Islet of Langerhans (tissue), 1 donor: ENCODE data around the gene EIF3D.

Source experiments
- FAIRE-seq: peaks from one replicate; lab custom pipeline; 2011; peaks lifted over from hg19 to GRCh38; lab: Jason Lieb, UNC

Gene EIF3D

DNA sequence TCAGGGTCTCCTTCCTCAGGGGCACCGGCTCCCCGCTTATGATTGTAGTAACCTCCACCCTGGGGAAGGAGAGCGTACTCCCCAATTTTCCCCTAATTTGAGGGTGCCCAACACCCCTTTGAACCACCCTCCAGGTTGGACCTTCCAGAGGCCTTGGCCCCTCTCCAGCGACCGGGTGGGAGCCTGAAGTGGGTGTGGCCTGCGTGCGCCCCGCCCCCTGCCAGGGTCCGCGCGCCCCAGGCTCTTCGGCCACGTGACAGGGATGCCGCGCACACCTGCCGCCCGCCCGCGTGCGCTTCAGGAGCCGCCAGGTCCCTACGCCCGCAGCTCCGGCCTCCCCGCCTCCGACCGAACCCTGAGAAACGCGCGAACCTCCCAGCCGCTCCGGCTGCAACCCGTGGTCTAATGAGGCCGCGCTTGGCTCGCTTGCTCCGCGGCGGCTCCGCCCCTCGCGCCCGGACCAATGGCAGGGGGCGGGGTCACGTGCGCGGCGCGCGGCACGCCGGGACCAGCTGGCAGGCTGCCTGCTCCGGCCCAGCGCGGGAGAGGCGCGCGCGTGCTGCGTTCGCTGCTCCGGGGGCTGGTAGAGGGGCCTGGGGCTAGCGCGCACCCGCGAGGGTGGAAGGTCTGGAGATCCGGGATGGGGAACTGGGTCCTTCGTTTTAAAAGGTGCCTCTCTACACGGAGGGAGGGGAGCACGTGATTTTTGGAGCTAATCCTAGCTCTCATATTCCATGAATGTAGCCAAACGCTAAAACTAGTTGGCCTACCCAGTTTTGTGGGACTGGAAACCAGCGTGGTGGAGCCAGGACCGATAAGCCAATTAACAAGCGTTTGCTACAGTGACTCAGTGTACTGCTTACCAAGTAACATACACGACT, 22.1 kb downstream of the EIF3D start, which contains the start of gene FOXRED2:
Gene FOXRED2 (minus strand): TSS at position 404 of the 881 bp plus-strand sequence. CDS start 618 bp downstream, outside the sequence.
- FAIRE-seq: no peak

- FAIRE-seq: no peak
Observed at GRCh38 chr22:36505998-36506635, 22.8 kb downstream of the EIF3D start.

- FAIRE-seq: no peak
Observed at GRCh38 chr22:36497910-36498665, 30.9 kb downstream of the EIF3D start.

- FAIRE-seq: no peak
Observed at GRCh38 chr22:36493690-36494110, 35.3 kb downstream of the EIF3D start.

DNA sequence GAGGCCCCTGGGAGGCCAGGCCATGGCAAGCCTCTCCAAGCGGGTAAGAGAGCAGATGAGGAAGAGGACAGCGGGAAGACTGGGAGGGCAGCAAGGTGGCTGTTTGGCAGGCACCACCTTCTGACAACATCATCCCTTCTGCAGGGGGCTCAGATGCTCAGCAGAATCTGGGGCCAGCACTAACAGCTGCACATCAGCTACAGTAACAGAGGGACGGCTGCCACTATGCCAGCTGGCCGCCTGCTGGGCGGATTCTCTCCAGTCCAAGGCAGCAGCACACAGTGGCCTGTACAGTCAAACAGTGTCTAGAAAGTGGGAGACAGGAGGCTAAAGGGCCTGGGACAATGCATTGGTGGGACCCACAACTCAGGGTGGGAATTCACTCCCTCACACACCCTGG, 36.9 kb downstream of the EIF3D start:
- no peak for FAIRE-seq

GRCh38 chr22:36491155-36491554, 37.8 kb downstream of the EIF3D start:
- no peak for FAIRE-seq

GRCh38 chr22:36486619-36487384, 42.2 kb downstream of the EIF3D start:
- no peak for FAIRE-seq

GRCh38 chr22:36481393-36482168, 47.4 kb downstream of the EIF3D start, which contains the start of gene TXN2:
TSS of gene TXN2 (minus strand) at chr22:36481640. CDS start at chr22:36480837, 803 bp downstream.
- no peak for FAIRE-seq

GRCh38 chr22:36480941-36481392, 48.0 kb downstream of the EIF3D start:
- no peak for FAIRE-seq

DNA sequence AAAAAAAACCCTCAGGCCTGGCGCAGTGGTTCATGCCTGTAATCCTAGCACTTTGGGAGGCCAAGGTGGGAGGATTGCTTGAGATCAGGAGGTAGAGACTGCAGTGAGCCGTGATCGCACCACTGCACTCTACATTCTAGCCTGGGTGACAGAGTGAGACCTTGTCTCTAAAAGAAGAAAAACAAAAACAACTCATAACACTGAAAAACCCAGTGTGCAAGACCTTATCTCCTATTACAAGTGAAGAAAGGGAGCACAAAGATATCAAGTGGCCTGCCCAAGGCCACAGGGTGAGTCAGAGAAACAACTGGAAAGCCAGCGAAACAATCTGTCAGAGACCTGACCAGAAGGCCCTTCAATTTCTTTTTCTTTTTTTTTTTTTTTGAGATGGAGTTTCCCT, 50.0 kb downstream of the EIF3D start:
- FAIRE-seq: no peak

DNA sequence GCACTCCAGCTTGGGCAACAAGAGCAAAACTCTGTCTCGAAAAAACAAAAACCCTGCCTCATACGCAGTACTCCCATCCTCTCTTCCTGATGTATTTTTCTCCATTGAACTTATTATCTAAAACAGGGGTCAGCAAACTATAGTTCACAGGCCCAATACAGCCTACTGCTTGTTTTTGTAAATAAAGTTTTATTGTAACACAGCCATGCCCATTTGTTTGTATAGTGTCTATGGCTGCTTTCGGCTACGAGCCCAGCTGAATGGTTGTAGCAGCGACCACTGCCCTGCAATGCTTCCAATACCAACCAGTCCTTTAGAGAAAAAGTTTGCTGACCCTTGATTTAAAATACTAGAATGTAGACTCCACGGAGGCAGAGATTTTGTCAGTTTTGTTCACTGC, 53.6 kb downstream of the EIF3D start:
- no peak for FAIRE-seq

- no peak for FAIRE-seq
Observed at GRCh38 chr22:36472689-36473088, 56.3 kb downstream of the EIF3D start.

GRCh38 chr22:36471341-36471821, 57.6 kb downstream of the EIF3D start:
- no peak for FAIRE-seq

- FAIRE-seq: no peak
Observed at GRCh38 chr22:36470994-36471331, 58.0 kb downstream of the EIF3D start.

- peak; percentile 5 for FAIRE-seq
Observed at GRCh38 chr22:36470162-36470993, 58.6 kb downstream of the EIF3D start.

DNA sequence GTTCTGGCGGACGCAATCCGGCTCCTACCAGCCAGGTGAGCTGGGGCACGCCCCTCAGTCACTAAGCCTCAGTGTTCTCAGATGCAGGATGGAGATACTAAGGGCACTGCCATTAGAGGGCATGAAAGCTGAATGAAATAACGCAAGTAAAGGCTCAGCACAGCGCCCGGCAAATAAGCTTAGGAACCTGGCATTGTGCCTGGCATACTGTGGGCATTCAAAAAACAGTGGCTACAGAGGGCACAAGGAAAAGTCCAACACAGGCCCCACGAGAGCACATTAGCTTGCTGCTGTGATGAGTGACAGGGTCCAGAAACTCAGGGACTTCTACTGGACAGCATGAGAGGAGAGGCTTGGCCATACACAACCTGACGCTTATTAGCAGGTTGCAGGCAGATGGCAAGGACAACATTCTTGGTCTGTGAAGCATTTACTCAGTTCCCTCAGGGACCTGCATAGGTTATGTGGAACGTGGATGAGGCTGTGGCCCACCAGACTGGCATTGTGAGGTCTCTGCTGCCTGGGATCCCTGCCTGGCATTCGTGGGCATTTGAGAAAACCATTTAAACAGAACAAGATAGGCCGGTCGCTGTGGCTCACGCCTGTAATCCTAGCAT, 59.8 kb downstream of the EIF3D start:
- FAIRE-seq: no peak

DNA sequence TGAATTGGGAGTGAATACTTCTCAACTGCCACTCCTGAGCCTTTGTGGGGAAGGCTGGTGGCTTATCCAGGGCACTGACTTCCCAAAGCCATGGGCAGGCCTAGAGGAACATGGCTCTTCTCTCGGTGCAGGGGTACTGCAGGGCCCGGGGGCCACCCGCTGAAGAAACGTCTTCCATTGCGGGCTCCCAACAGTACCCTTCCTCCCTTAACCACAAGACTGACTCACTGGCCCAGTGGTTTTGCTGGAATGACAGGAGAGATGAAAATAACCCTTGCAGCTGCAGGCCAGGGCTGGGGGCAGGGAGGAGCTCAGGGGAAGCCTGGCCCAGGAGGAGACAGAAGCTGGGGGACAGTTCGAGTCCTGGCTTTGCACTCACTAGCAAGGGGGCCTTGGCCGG, 61.0 kb downstream of the EIF3D start:
- no peak for FAIRE-seq

DNA sequence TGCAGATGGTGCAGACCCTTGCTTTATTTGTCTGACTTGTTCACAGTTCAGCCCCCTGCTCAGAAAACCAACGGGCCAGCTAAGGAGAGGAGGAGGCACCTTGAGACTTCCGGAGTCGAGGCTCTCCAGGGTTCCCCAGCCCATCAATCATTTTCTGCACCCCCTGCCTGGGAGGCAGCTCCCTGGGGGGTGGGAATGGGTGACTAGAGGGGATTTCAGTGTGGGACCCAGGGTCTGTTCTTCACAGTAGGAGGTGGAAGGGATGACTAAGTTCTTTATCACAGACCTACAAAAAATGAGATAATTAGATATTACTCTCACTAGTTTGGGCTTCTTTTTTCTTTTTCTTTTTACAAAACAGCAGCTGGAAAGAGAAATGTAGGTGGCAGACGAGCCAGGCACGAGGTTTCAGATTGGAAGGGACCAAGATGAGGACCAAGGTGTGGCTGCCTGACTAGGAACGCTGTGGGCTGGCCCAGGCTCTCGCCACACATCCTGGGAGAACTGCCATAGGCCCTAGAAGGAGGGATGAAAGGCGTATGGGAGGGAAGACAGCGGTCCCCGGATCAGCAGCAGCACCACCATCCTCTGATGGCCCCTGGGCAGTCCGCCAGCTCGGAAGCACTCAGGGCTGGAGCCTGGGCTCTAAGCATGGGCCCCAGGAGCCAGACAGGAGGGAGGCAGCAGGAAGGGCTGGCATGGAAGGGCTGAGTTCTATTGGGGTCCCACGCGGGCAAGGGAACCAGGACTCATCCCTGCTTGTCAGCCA, 61.7 kb downstream of the EIF3D start:
- FAIRE-seq: no peak

- FAIRE-seq: no peak
Observed at GRCh38 chr22:36466258-36466657, 62.7 kb downstream of the EIF3D start.
